Liver (tissue), 9 donors: ENCODE data around the gene APCS. TPM values are rescaled to one million over a fixed set of nuclear protein-coding genes. Genes with fewer than 3 reads are reported as not detected.

ENCODE experiments used
- DNase-seq: peaks from one replicate; pipeline ENCODE4 v3.0.0-alpha.2; 2017; ENCODE audit warnings: low spot score
- H3K27ac ChIP-seq, 2 donors: one replicate each; pipeline ENCODE4 v1.7.0; 2013; ENCODE audit warnings: inconsistent platforms in 2 of 2, low read length in 2 of 2, control low read depth in 1 of 2, low read depth in 1 of 2, mild to moderate bottlenecking in 1 of 2
- H3K27me3 ChIP-seq, 4 donors: one replicate each; pipeline versions ENCODE4 v1.6.1 to v1.7.0; 2013; ENCODE audit warnings: low read length in 3 of 4, inconsistent platforms in 1 of 4, mild to moderate bottlenecking in 1 of 4, moderate library complexity in 1 of 4; ENCODE audit not compliant: control insufficient read depth in 4 of 4, insufficient read depth in 4 of 4
- H3K36me3 ChIP-seq, 4 donors: one replicate each; pipeline versions ENCODE4 v1.6.1 to v1.7.0; 2013; ENCODE audit warnings: low read length in 3 of 4, mild to moderate bottlenecking in 3 of 4, low read depth in 1 of 4, moderate library complexity in 1 of 4; ENCODE audit not compliant: control insufficient read depth in 4 of 4, insufficient read depth in 3 of 4
- H3K4me1 ChIP-seq, 4 donors: one replicate each; pipeline versions ENCODE4 v1.6.1 to v1.7.0; 2013; ENCODE audit warnings: low read length in 3 of 4, mild to moderate bottlenecking in 3 of 4, moderate library complexity in 1 of 4; ENCODE audit not compliant: control insufficient read depth in 4 of 4, insufficient read depth in 4 of 4
- H3K4me3 ChIP-seq, 3 donors: one replicate each; pipeline versions ENCODE4 v1.6.1 to v1.7.0; 2013; ENCODE audit warnings: low read length in 3 of 3, control low read depth in 1 of 3, low read depth in 1 of 3, mild to moderate bottlenecking in 1 of 3
- H3K9ac ChIP-seq, 2 donors: one replicate each; pipeline ENCODE4 v1.7.0; 2013; ENCODE audit warnings: low read length in 2 of 2, mild to moderate bottlenecking in 2 of 2, moderate library complexity in 2 of 2, control low read depth in 1 of 2, low read depth in 1 of 2
- H3K9me3 ChIP-seq, 4 donors: one replicate each; pipeline versions ENCODE4 v1.6.1 to v1.7.0; 2013; ENCODE audit warnings: low read length in 3 of 4; ENCODE audit not compliant: control insufficient read depth in 4 of 4
- EGR1 ChIP-seq, 2 donors: IDR thresholded peaks; 2 replicates each; pipeline ENCODE4 v1.6.1; 2016 to 2018; ENCODE audit warnings: antibody characterized with exemption in 2 of 2, low read depth in 2 of 2
- FOXA1 ChIP-seq: IDR thresholded peaks from 2 replicates; pipeline ENCODE4 v1.6.1; 2016; ENCODE audit warnings: antibody characterized with exemption
- FOXA2 ChIP-seq: IDR thresholded peaks from 2 replicates; pipeline ENCODE4 v1.6.1; 2016; ENCODE audit warnings: antibody characterized with exemption
- GABPA ChIP-seq, 2 donors: IDR thresholded peaks in 1 of 2; conservative IDR thresholded peaks in 1 of 2; 2 replicates each; pipeline ENCODE4 v1.6.1; 2016; ENCODE audit warnings: antibody characterized with exemption in 2 of 2, mild to moderate bottlenecking in 1 of 2, moderate library complexity in 1 of 2
- HNF4A ChIP-seq, 2 donors: conservative IDR thresholded peaks; 2 replicates each; pipeline ENCODE4 v1.6.1; 2016; ENCODE audit warnings: antibody characterized with exemption in 2 of 2, mild to moderate bottlenecking in 2 of 2
- HNF4G ChIP-seq: IDR thresholded peaks from 2 replicates; pipeline ENCODE4 v1.6.1; 2016; ENCODE audit warnings: antibody characterized with exemption
- JUND ChIP-seq, 2 donors: IDR thresholded peaks; 2 replicates each; pipeline ENCODE4 v1.6.1; 2016; ENCODE audit warnings: antibody characterized with exemption in 2 of 2
- NR2F2 ChIP-seq: IDR thresholded peaks from 2 replicates; pipeline ENCODE4 v1.6.1; 2016; ENCODE audit warnings: antibody characterized with exemption
- RAD21 ChIP-seq, 2 donors: IDR thresholded peaks; 2 replicates each; pipeline ENCODE4 v1.6.1; 2016; ENCODE audit warnings: antibody characterized with exemption in 2 of 2, mild to moderate bottlenecking in 2 of 2
- RXRA ChIP-seq, 2 donors: IDR thresholded peaks; 2 replicates each; pipeline ENCODE4 v1.6.1; 2017 to 2018; ENCODE audit warnings: antibody characterized with exemption in 2 of 2, mild to moderate bottlenecking in 1 of 2
- SP1 ChIP-seq: IDR thresholded peaks from 2 replicates; pipeline ENCODE4 v1.6.1; 2018; ENCODE audit warnings: antibody characterized with exemption, mild to moderate bottlenecking
- TAF1 ChIP-seq: conservative IDR thresholded peaks from 2 replicates; pipeline ENCODE4 v1.6.1; 2016; ENCODE audit warnings: antibody characterized with exemption, mild to moderate bottlenecking
- YY1 ChIP-seq: IDR thresholded peaks from 2 replicates; pipeline ENCODE4 v1.6.1; 2016; ENCODE audit warnings: antibody characterized with exemption, mild to moderate bottlenecking
- WGBS: extraction: QIAGEN DNeasy Blood & Tissue Kit; methylation state at CpG from one replicate; pipeline ENCODE4 v1.1.7; 2013; 5-methylcytosine and 5-hydroxymethylcytosine counted together
- polyA plus RNA-seq, 2 donors: library from polyadenylated mRNA; stranded (reverse) in 1 of 2; unstranded in 1 of 2; fragments of 200-250 nt in 1 of 2; fragments of >200 nt in 1 of 2; fragmentation: Nextera tagmentation in 1 of 2; extraction: Ambion mirVana in 1 of 2; gene quantifications; one replicate each; pipeline versions ENCODE4 v1.2.1 to v1.2.3, GENCODE V29; 2013 to 2015
- total RNA-seq, 2 donors: library from RNA; depleted of rRNA; stranded (reverse); fragments of >200 nt; gene quantifications; one replicate each; pipeline ENCODE4 v1.2.3, GENCODE V29; 2014
- TF ChIP-seq, protein P1 (sequence below): IDR thresholded peaks from 2 replicates; pipeline ENCODE4 v1.6.1; 2016; ENCODE audit warnings: antibody characterized with exemption, mild to moderate bottlenecking
- TF ChIP-seq, protein P2 (sequence below): IDR thresholded peaks from 2 replicates; pipeline ENCODE4 v1.6.1; 2016; ENCODE audit warnings: antibody characterized with exemption
- TF ChIP-seq, protein P3 (sequence below): fragments of 150-350 bp; IDR thresholded peaks from 2 replicates; pipeline ENCODE4 v1.5.1; 2017; ENCODE audit warnings: improper control_type of control experiment, low read depth, low read length; ENCODE audit not compliant: missing input control
- TF ChIP-seq, protein P4 (sequence below): IDR thresholded peaks from 2 replicates; pipeline ENCODE4 v1.6.1; 2016; ENCODE audit warnings: antibody characterized with exemption
- TF ChIP-seq, protein P5 (sequence below): IDR thresholded peaks from 2 replicates; pipeline ENCODE4 v1.6.1; 2016; ENCODE audit warnings: antibody characterized with exemption
- donor health status: healthy.
- donor health status: healthy.
- donor health status: healthy.
- donor health status: healthy.
- donor health status: healthy.

APCS gene, protein sequence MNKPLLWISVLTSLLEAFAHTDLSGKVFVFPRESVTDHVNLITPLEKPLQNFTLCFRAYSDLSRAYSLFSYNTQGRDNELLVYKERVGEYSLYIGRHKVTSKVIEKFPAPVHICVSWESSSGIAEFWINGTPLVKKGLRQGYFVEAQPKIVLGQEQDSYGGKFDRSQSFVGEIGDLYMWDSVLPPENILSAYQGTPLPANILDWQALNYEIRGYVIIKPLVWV
- total RNA-seq (1,000 to 10,000 TPM in 1 of 2 donors, 100 to 1,000 TPM in 1; 162 to 1,740 TPM), polyA plus RNA-seq (1,000 to 10,000 TPM; 2,014 to 5,859 TPM)

DNA sequence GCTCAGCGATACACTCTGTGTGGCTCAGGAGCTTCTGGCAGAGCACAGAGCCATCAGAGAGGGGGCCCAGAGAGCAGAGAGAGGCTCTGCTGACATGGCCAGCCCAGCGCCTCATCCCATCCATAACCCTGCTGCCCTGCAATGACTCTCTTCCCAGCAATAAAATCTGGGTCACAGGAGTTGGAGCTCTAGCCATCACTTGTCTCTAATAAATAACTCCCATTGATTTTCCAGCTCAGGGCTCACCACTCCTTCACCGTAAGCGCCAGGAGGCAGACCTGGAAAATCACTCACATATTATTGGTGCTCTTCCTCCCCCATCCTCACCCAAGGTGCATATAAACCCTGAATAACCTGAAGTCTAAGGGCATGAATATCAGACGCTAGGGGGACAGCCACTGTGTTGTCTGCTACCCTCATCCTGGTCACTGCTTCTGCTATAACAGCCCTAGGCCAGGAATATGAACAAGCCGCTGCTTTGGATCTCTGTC is at the start of gene APCS:
TSS of gene APCS (plus strand) at position 366 of the 491 bp plus-strand sequence. CDS start at position 462, 96 bp downstream.
- H3K4me1 ChIP-seq, result peaks cover 0 to 26% (median 12%) of the 10 kb centered on the region in 4 donors
- no peaks in the 10 kb centered on the region for H3K27me3 ChIP-seq
- no peaks in the 10 kb centered on the region for H3K9me3 ChIP-seq
- 32% methylated on average over 6 of the region's 6 CpGs for WGBS
- peaks cover 0 to 4% (median 2%) of the 10 kb centered on the region in 4 donors for H3K36me3 ChIP-seq
- TF ChIP-seq JUND (IDR thresholded peaks at IDR 0.05), result peak; percentile 77 to 89
- peak; percentile 84 for TF ChIP-seq FOXA1
- peak; percentile 82 for TF ChIP-seq FOXA2
- TF ChIP-seq HNF4A (conservative IDR thresholded peaks at IDR 0.05), result peak; percentile 76 to 78
- TF ChIP-seq TAF1, result peak; percentile 99
- TF ChIP-seq HNF4G, result peak; percentile 58
- TF ChIP-seq, protein P1, sequence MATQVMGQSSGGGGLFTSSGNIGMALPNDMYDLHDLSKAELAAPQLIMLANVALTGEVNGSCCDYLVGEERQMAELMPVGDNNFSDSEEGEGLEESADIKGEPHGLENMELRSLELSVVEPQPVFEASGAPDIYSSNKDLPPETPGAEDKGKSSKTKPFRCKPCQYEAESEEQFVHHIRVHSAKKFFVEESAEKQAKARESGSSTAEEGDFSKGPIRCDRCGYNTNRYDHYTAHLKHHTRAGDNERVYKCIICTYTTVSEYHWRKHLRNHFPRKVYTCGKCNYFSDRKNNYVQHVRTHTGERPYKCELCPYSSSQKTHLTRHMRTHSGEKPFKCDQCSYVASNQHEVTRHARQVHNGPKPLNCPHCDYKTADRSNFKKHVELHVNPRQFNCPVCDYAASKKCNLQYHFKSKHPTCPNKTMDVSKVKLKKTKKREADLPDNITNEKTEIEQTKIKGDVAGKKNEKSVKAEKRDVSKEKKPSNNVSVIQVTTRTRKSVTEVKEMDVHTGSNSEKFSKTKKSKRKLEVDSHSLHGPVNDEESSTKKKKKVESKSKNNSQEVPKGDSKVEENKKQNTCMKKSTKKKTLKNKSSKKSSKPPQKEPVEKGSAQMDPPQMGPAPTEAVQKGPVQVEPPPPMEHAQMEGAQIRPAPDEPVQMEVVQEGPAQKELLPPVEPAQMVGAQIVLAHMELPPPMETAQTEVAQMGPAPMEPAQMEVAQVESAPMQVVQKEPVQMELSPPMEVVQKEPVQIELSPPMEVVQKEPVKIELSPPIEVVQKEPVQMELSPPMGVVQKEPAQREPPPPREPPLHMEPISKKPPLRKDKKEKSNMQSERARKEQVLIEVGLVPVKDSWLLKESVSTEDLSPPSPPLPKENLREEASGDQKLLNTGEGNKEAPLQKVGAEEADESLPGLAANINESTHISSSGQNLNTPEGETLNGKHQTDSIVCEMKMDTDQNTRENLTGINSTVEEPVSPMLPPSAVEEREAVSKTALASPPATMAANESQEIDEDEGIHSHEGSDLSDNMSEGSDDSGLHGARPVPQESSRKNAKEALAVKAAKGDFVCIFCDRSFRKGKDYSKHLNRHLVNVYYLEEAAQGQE, result peak; percentile 95
- TF ChIP-seq, protein P2, sequence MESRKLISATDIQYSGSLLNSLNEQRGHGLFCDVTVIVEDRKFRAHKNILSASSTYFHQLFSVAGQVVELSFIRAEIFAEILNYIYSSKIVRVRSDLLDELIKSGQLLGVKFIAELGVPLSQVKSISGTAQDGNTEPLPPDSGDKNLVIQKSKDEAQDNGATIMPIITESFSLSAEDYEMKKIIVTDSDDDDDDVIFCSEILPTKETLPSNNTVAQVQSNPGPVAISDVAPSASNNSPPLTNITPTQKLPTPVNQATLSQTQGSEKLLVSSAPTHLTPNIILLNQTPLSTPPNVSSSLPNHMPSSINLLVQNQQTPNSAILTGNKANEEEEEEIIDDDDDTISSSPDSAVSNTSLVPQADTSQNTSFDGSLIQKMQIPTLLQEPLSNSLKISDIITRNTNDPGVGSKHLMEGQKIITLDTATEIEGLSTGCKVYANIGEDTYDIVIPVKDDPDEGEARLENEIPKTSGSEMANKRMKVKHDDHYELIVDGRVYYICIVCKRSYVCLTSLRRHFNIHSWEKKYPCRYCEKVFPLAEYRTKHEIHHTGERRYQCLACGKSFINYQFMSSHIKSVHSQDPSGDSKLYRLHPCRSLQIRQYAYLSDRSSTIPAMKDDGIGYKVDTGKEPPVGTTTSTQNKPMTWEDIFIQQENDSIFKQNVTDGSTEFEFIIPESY, result peak; percentile 90
- TF ChIP-seq SP1, result peak; percentile 97
- TF ChIP-seq RXRA (IDR thresholded peaks at IDR 0.05), result peak; percentile 99
- TF ChIP-seq EGR1 (IDR thresholded peaks at IDR 0.05; ENCODE audit: low read depth in 2 of 2), result peak; percentile 59 to 86
- no peak for TF ChIP-seq GABPA (IDR thresholded peaks at IDR 0.05 in 1 of 2, conservative IDR thresholded peaks at IDR 0.05 in 1 of 2)
- TF ChIP-seq YY1, result peak; percentile 96
- TF ChIP-seq, protein P3, sequence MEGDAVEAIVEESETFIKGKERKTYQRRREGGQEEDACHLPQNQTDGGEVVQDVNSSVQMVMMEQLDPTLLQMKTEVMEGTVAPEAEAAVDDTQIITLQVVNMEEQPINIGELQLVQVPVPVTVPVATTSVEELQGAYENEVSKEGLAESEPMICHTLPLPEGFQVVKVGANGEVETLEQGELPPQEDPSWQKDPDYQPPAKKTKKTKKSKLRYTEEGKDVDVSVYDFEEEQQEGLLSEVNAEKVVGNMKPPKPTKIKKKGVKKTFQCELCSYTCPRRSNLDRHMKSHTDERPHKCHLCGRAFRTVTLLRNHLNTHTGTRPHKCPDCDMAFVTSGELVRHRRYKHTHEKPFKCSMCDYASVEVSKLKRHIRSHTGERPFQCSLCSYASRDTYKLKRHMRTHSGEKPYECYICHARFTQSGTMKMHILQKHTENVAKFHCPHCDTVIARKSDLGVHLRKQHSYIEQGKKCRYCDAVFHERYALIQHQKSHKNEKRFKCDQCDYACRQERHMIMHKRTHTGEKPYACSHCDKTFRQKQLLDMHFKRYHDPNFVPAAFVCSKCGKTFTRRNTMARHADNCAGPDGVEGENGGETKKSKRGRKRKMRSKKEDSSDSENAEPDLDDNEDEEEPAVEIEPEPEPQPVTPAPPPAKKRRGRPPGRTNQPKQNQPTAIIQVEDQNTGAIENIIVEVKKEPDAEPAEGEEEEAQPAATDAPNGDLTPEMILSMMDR, result peak; percentile 56
- peak; percentile 81 to 83 for TF ChIP-seq RAD21 (IDR thresholded peaks at IDR 0.05)
- peak; percentile 43 for TF ChIP-seq NR2F2
- TF ChIP-seq, protein P4, sequence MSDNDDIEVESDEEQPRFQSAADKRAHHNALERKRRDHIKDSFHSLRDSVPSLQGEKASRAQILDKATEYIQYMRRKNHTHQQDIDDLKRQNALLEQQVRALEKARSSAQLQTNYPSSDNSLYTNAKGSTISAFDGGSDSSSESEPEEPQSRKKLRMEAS, result peak; percentile 87
- TF ChIP-seq, protein P5, sequence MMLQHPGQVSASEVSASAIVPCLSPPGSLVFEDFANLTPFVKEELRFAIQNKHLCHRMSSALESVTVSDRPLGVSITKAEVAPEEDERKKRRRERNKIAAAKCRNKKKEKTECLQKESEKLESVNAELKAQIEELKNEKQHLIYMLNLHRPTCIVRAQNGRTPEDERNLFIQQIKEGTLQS, result peak; percentile 78
- peak within 1 kb of the TSS; percentile 58 to 96 (median 68) for H3K4me3 ChIP-seq
- DNase-seq, result no peak
- H3K9ac ChIP-seq, result peak within 1 kb of the TSS; percentile 64 to 98
- peak within 1 kb of the TSS; percentile 71 to 89 for H3K27ac ChIP-seq
